Raji (cell line): ENCODE measurements around the gene NXPE3.

Experiments used
- POLR2A ChIP-seq: IDR thresholded peaks from 2 replicates; pipeline ENCODE4 v1.6.1; 2011; ENCODE audit warnings: low read depth, low read length, control low read depth; ENCODE audit not compliant: insufficient read depth

NXPE3 gene

DNA sequence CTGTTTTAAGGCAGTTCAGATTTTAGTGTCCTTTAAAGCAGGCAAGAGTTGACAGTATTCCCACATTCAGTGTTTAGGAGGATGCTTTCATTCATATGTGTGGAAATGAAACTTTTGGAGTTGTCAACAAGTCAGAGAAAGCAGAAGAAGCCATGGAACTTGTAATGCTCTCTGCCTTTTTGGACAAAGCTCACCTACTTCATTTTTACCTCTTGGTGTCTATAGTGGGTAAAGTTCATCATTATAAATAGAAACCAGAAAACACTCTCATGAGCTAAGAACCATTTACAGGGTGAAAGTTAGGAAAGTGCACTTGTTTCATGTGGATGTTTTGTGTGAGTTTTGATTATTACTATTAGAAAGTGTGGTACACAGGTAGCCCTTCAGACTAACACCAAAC, 61.1 kb downstream of the NXPE3 start:
- TF ChIP-seq POLR2A = no peak

DNA sequence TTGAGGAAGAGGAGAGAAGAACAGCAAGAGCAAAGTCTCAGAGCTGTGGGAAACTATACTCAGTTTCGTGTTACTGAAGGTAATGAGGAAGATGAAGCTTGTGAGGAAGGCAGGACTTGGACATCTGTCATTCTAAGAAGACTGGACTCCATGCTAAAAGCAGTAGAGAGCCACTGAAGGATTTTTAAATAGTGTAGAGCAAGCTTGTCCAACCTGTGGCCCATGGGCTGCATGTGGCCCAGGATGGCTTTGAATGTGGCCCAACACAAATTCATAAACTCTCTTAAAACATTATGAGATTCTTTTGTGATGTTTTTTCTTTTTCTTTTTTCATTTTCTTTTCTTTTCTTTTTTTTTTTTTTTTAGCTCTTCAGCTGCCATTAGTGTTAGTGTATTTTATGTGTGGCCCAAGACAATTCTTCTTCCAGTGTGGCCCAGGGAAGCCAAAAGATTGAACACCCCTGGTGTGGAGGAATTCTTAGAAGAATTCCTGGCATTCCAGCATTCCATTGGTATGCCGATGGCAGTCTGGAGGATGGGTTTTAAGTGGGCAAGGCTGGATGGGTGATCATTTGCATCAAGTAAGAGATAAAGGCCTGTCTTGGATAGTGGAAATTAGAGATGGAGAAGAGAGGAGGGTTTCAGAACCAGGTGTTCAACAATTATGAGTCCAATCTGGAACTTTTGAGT, 63.4 kb downstream of the NXPE3 start:
- TF ChIP-seq POLR2A = no peak

DNA sequence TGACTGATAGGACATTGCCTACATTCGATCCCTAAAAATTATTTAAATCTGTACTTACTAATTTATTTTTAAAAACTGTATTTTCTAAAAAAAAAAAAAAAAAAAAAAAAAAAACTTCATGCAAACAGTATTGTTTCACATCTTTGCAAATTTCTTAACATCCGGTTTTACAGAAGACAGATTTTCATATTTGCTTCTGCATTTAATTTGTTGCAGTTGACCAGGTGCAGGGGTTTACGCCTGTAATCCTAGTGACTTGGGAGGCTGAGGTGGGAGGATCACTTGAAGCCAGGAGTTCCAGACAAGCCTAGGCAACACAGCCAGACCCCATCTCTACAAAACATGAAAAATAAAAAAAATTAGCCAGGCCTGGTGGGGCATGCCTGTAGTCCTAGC, 63.9 kb downstream of the NXPE3 start:
- no peak for TF ChIP-seq POLR2A

- no peak for TF ChIP-seq POLR2A
These were observed 66.4 kb downstream of the NXPE3 start for GRCh38 chr3:101845425-101845824.

DNA sequence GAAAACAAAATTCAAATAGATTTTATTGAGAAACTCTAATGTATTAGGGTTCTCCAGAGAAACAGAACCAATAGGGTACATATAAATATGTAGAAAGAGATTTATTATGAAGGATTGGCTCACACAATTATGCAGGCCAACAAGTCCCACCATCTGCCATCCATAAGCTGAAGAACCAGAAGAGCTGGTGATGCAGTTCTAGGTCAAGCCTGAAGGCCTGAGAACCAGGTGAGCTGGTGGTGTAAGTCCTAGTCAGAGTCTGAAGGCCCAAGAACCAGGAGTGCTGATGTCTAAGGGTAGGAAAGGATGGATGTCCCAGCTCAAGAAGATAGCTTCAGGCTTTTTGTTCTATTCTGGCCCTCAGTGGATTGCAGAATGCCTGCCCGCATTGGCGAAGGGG, 67.7 kb downstream of the NXPE3 start:
- TF ChIP-seq POLR2A = no peak

GRCh38 chr3:101847328-101847727, 68.3 kb downstream of the NXPE3 start:
- TF ChIP-seq POLR2A = no peak

DNA sequence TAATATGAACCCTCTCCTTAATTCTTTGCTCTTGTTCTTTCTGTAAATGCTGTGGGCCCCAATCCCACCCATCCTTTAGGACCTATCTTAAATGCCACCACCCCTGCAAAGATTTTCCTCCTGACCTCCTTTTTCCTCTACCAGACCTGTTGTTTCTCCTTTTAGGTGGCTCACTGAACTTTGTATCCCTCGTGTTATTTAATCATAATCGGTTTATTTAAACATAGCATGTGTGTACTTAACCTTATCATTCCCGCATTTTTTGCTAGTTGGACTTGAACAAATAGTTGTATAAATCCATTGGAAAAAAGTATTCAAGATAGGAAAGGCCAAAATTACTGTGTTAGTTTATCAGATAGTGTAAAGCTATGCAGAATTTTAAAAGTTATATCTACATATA, 69.3 kb downstream of the NXPE3 start:
- TF ChIP-seq POLR2A = no peak

GRCh38 chr3:101848754-101849713, 70.0 kb downstream of the NXPE3 start, which contains the start of gene NFKBIZ:
Gene NFKBIZ (plus strand): TSS chr3:101849514. CDS start chr3:101849629, 115 bp downstream.
- TF ChIP-seq POLR2A = peak; percentile 95

GRCh38 chr3:101849714-101850245, 70.8 kb downstream of the NXPE3 start:
- TF ChIP-seq POLR2A = no peak; the same call in 1 of the 2 replicates

GRCh38 chr3:101850246-101851051, 71.4 kb downstream of the NXPE3 start:
- 0 out of 2 replicates have a peak, but pooled peaks have one; percentile 28 for TF ChIP-seq POLR2A

GRCh38 chr3:101851072-101851770, 72.2 kb downstream of the NXPE3 start:
- no peak for TF ChIP-seq POLR2A

GRCh38 chr3:101851850-101852714, 73.1 kb downstream of the NXPE3 start:
- TF ChIP-seq POLR2A = no peak
